DND-41 (cell line): ENCODE data around the gene PAQR4.

Experiments used
- ATAC-seq: fragments of 200-7000 bp; cut with Tn5 transposase; 3 replicates; pipeline ENCODE4 v1.9.1; 2021; ENCODE audit warnings: low read depth; ENCODE audit not compliant: insufficient read depth
- DNase-seq: peaks from one replicate; pipeline ENCODE4 v3.0.0-alpha.2; 2020
- H2AFZ ChIP-seq: 2 replicates; pipeline ENCODE4 v1.6.0; 2012; ENCODE audit warnings: low read depth, low read length
- H3K27ac ChIP-seq: 2 replicates; pipeline ENCODE4 v1.5.1; 2012; ENCODE audit warnings: low read length, inconsistent platforms
- H3K27me3 ChIP-seq: fragments of 200-600 bp; sonication (generic); 2 replicates; pipeline ENCODE4 v1.6.0; 2012; ENCODE audit warnings: low read length, mild to moderate bottlenecking, inconsistent platforms; ENCODE audit not compliant: insufficient read depth, poor library complexity
- H3K36me3 ChIP-seq: 2 replicates; pipeline ENCODE4 v1.5.1; 2012; ENCODE audit warnings: low read length, inconsistent platforms; ENCODE audit not compliant: insufficient read depth
- H3K4me1 ChIP-seq: 2 replicates; pipeline ENCODE4 v1.5.1; 2012; ENCODE audit warnings: mild to moderate bottlenecking, low read length; ENCODE audit not compliant: insufficient read depth
- H3K4me2 ChIP-seq: 2 replicates; pipeline ENCODE4 v1.6.0; 2012; ENCODE audit warnings: mild to moderate bottlenecking, moderate library complexity, low read length, inconsistent platforms; ENCODE audit not compliant: insufficient read depth
- H3K4me3 ChIP-seq, 2 experiments: fragments of 200-600 bp in 1 of 2; shearing (Covaris generic) in 1 of 2; 2 replicates each; pipeline ENCODE4 v1.5.1; 2012 to 2016; ENCODE audit warnings: inconsistent platforms in 2 of 2, low read length in 2 of 2, mild to moderate bottlenecking in 2 of 2, low read depth in 1 of 2, moderate library complexity in 1 of 2
- H3K79me2 ChIP-seq: 2 replicates; pipeline ENCODE4 v1.6.0; 2012; ENCODE audit warnings: low read length, inconsistent platforms; ENCODE audit not compliant: insufficient read depth
- H3K9ac ChIP-seq: 2 replicates; pipeline ENCODE4 v1.6.0; 2012; ENCODE audit warnings: low read depth, mild to moderate bottlenecking, inconsistent platforms, low read length, moderate library complexity
- H3K9me3 ChIP-seq: 2 replicates; pipeline ENCODE4 v1.5.1; 2012; ENCODE audit warnings: low read length, moderate library complexity, mild to moderate bottlenecking, inconsistent platforms; ENCODE audit not compliant: insufficient read depth, severe bottlenecking
- H4K20me1 ChIP-seq: 2 replicates; pipeline ENCODE4 v1.6.0; 2012; ENCODE audit warnings: low read length; ENCODE audit not compliant: insufficient read depth
- CTCF ChIP-seq: IDR thresholded peaks from 2 replicates; pipeline ENCODE4 v1.5.1; 2012; ENCODE audit warnings: borderline replicate concordance, low read length, moderate library complexity, mild to moderate bottlenecking; ENCODE audit not compliant: poor library complexity, severe bottlenecking; ENCODE audit errors: extremely low read depth
- EZH2 ChIP-seq: IDR thresholded peaks from 3 replicates; pipeline ENCODE4 v1.6.1; 2012; ENCODE audit warnings: borderline replicate concordance, low read depth, mild to moderate bottlenecking, moderate library complexity, low read length, inconsistent platforms; ENCODE audit not compliant: severe bottlenecking

Gene PAQR4

DNA sequence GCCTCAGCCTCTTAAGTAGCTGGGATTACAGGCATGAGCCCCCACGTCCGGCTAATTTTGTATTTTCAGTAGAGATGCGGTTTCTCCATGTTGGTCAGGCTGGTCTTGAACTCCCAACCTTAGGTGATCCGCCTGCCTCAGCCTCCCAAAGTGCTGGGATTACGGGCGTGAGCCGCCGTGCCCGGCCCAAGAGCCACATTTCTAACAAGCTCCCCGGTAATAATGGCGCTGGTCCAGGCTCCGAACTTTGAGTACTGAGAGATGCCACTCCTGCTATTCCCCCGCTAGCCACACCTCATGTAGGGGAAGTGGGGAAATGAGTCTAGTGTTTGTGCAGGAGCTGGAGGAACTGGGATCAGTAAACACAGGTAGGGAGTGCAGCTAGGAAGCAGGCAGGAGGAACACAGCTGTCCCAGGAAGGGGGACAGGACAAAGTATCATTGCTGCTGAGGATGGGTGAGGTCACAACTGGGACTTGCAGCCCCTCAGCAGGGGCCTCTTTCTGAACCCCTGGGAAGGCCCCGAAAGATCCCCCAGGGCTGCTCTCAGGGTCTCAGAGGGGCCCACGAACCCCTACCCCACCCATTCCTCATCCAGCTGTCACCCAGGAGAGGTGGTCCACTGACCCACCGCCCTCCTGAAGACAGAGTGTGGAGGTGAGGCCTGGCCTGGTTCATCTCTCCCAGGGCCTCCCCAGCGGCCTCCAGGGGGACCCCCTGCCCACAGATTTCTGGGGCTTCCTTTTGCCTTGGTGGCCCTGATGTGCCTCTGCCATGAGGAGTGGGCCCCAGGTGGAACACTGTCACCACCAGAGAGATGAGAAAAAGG lies 8.8 kb upstream of the PAQR4 start:
- ATAC-seq: no peak
- Histone ChIP-seq H4K20me1 (peaks cover 11% of the 10 kb centered on the region; the same call in 1 of the 2 replicates), H3K9me3 (no peaks in the 10 kb centered on the region), H3K27ac (no peak overlapping the region), H3K4me3 (no peak overlapping the region), H2AFZ (no peak overlapping the region), H3K36me3 (no peaks in the 10 kb centered on the region), H3K27me3 (peaks cover 24% of the 10 kb centered on the region), H3K4me1 (peaks cover 15% of the 10 kb centered on the region; the same call in 1 of the 2 replicates), H3K79me2 (no peaks in the 10 kb centered on the region), H3K4me2 (no peak overlapping the region), H3K9ac (no peak overlapping the region)
- TF ChIP-seq CTCF: no peak
- no peak for TF ChIP-seq EZH2
- no peak for DNase-seq

DNA sequence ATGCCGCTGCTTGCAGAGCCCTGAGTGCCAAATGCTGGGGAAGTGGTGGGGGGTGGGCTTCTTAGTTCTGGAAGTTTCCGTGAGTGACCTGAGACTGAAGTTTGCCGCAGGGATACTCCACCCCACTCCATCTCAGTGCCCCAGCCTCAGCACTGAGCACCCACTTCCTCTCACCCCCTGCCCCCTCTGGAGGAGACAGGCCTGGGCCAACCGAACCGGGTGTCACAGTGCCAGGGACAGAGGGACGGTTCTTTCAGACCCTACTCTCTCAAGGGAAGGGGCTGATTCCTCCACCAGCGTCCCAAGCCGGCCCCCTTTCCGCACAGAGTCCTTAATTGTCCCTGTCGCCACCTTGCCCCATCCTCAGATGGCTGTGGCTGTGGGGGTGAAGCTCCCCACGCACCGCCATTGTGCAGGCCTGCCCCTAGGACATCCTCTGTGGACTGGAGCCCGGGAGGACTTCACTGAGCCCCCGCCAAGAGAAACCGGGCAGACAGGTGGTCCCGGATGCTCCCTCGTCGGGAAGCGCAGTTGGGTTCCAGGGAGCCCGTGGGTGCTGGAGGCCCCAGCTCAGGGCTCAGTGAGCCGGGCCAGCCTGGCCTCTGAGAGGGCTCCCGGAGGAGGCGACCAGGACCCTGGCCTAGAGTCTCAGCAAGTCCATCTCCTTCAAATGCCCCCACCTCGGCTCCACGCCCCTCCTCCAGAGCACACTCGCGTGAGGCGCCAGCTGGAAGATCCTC lies 6.6 kb upstream of the PAQR4 start:
- no peak overlapping the region for H3K4me2 ChIP-seq
- no peak overlapping the region for H3K4me3 ChIP-seq

DNA sequence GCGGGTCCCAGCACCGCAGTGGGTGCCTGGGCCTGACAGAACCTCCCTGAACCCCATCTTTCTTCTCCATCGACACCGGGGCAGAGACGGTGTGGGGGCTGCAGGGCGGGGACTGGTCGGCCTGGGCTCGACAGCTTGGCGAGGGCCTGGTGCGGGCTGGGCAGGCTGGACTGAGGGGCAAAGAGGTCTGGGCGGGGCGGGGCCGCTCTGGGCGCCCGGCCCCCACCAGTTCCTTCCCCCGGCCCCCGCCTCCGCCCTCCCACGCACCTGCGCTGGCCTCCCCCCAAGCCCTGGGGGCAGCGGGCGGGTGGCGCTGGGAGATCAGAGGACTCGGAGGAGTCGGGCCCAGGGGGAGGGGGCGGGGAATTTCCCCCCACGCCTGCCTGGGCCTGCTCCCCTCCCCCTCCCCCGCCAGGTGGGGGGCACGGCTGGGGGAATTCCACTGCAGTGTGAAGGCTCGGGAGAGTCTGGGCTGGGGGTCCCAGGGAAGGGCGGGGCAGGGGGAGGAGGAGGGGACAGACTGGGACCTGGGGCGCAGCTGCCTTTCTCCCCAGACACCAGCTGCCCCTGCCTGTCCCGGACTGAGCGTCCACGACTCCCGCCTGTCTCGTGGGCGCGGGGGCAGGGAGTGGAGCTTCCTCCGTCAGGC lies 6.0 kb upstream of the PAQR4 start:
- Histone ChIP-seq H3K4me3 (no peak overlapping the region), H2AFZ (no peak overlapping the region), H3K9ac (no peak overlapping the region), H3K27me3 (peaks cover 24% of the 10 kb centered on the region), H3K79me2 (no peaks in the 10 kb centered on the region), H3K9me3 (no peaks in the 10 kb centered on the region), H3K36me3 (no peaks in the 10 kb centered on the region), H4K20me1 (peaks cover 11% of the 10 kb centered on the region; the same call in 1 of the 2 replicates), H3K27ac (no peak overlapping the region), H3K4me1 (peaks cover 15% of the 10 kb centered on the region; the same call in 1 of the 2 replicates), H3K4me2 (no peak overlapping the region)
- DNase-seq (peak; percentile 56), ATAC-seq (peak; percentile 25)
- TF ChIP-seq CTCF (no peak), EZH2 (no peak)

More for the DNA sequence above, 6.6 kb upstream of the PAQR4 start:
- H3K4me1 ChIP-seq: peaks cover 15% of the 10 kb centered on the region; the same call in 1 of the 2 replicates
- H3K27me3 ChIP-seq: peaks cover 24% of the 10 kb centered on the region
- H3K36me3 ChIP-seq: no peaks in the 10 kb centered on the region
- H4K20me1 ChIP-seq: peaks cover 11% of the 10 kb centered on the region; the same call in 1 of the 2 replicates
- no peak overlapping the region for H3K27ac ChIP-seq
- no peaks in the 10 kb centered on the region for H3K79me2 ChIP-seq
- H3K9me3 ChIP-seq: no peaks in the 10 kb centered on the region
- ATAC-seq (peak; percentile 5; the same call in 2 of the 3 replicates), DNase-seq (no peak)
- TF ChIP-seq EZH2 (no peak), CTCF (no peak)
- no peak overlapping the region for H2AFZ ChIP-seq
- H3K9ac ChIP-seq: no peak overlapping the region
